K562 (cell line): ENCODE measurements around the gene FTSJ3. TPM values are rescaled to one million over a fixed set of nuclear protein-coding genes. Genes with fewer than 3 reads are reported as not detected.
A peak's percentile ranks its signal among the peaks of the same experiment; 100 is the strongest.

ENCODE experiments used
- C11orf30 ChIP-seq: fragments of 450-650 bp; IDR thresholded peaks from 2 replicates; pipeline ENCODE4 v1.6.1; 2016; ENCODE audit warnings: low read depth, mild to moderate bottlenecking
- FOXA3 ChIP-seq, 2 experiments: fragments of 450-650 bp in 1 of 2; sonication (generic) in 1 of 2; formaldehyde crosslinking; IDR thresholded peaks in 1 of 2; conservative IDR thresholded peaks in 1 of 2; 2 replicates each; pipeline versions ENCODE4 v1.4.0 to v1.8.0; 2020 to 2022; ENCODE audit warnings: mild to moderate bottlenecking in 2 of 2, missing genetic modification reagents in 1 of 2
- HNRNPK ChIP-seq: fragments of 200-400 bp; formaldehyde crosslinking; IDR thresholded peaks from one replicate; pipeline ENCODE4 v1.6.1; 2018; ENCODE audit warnings: mild to moderate bottlenecking, low read depth, low read length; ENCODE audit not compliant: poor library complexity, severe bottlenecking
- MAFG ChIP-seq: fragments of 450-650 bp; conservative IDR thresholded peaks from 2 replicates; pipeline ENCODE4 v1.6.1; 2016; ENCODE audit warnings: missing genetic modification characterization, missing compliant biosample characterization
- ZBTB7A ChIP-seq: IDR thresholded peaks from 2 replicates; pipeline ENCODE4 v1.6.1; 2011; ENCODE audit warnings: low read depth, mild to moderate bottlenecking, low read length, moderate library complexity, borderline replicate concordance; ENCODE audit not compliant: control insufficient read depth
- ZFX ChIP-seq: sonication (generic); formaldehyde crosslinking; IDR thresholded peaks from 2 replicates; pipeline ENCODE4 v1.8.0; 2022; ENCODE audit warnings: mild to moderate bottlenecking, missing genetic modification reagents, moderate library complexity
- ZNF12 ChIP-seq: sonication (generic); formaldehyde crosslinking; IDR thresholded peaks from 2 replicates; pipeline ENCODE4 v1.4.0; 2020; ENCODE audit warnings: mild to moderate bottlenecking, missing genetic modification reagents
- ZNF175 ChIP-seq: fragments of 200-800 bp; sonication (Bioruptor generic); IDR thresholded peaks from 2 replicates; pipeline ENCODE4 v1.6.1; 2016; ENCODE audit warnings: low read depth, mild to moderate bottlenecking, missing genetic modification characterization, missing compliant biosample characterization
- polyA plus RNA-seq, 8 experiments: library from polyadenylated mRNA; depleted of rRNA in 4 of 8; stranded (reverse) in 5 of 8; unstranded in 3 of 8; fragments of >200 nt; fragmentation: Nextera tagmentation in 2 of 8; fragmentation: Illumina TruSeq in 1 of 8; extraction: Ambion mirVana in 2 of 8; extraction: Trizol in 1 of 8; gene quantifications; 2 replicates each; pipeline versions ENCODE4 v1.2.1 to v1.2.3, GENCODE V29; 2011 to 2014; ENCODE audit warnings: inconsistent platforms in 1 of 8, missing spikeins in 1 of 8
- total RNA-seq, 7 experiments: library from RNA; depleted of rRNA in 6 of 7; stranded (reverse); fragments of >200 nt in 6 of 7; fragmentation: Illumina TruSeq in 2 of 7; extraction: Trizol in 2 of 7; gene quantifications; 2 replicates each; pipeline versions ENCODE4 v1.2.1 to v1.2.3, GENCODE V29; 2011 to 2021; ENCODE audit warnings: low replicate concordance in 1 of 7
- TF ChIP-seq, protein P1 (sequence below): IDR thresholded peaks from 2 replicates; pipeline ENCODE4 v1.6.1; 2011; ENCODE audit warnings: borderline replicate concordance, low read depth, mild to moderate bottlenecking, moderate library complexity, low read length; ENCODE audit not compliant: insufficient read depth, poor library complexity, severe bottlenecking
- TF ChIP-seq, protein P2 (sequence below): sonication (generic); formaldehyde crosslinking; IDR thresholded peaks from 2 replicates; pipeline ENCODE4 v1.9.0; 2022; ENCODE audit warnings: mild to moderate bottlenecking, missing genetic modification reagents
- TF ChIP-seq, protein P3 (sequence below): sonication (generic); formaldehyde crosslinking; IDR thresholded peaks from 2 replicates; pipeline ENCODE4 v1.8.0; 2022; ENCODE audit warnings: mild to moderate bottlenecking, missing genetic modification reagents, borderline replicate concordance
- TF ChIP-seq, protein P4 (sequence below): fragments of 250-450 bp; sonication (Bioruptor Pico); IDR thresholded peaks from 2 replicates; pipeline ENCODE4 v1.5.0; 2021; ENCODE audit warnings: mild to moderate bottlenecking, borderline replicate concordance
- TF ChIP-seq, protein P5 (sequence below): fragments of 150-350 bp; IDR thresholded peaks from 2 replicates; pipeline ENCODE4 v1.6.1; 2014; ENCODE audit warnings: low read depth, mild to moderate bottlenecking, low read length, borderline replicate concordance

FTSJ3 gene
- total and polyA plus RNA-seq, 9 of the 15 experiments (the other 6 are each of a cell fraction or from before 2014, with no cell fraction given) = 18.0 to 65.6 (median 52.4) TPM

DNA sequence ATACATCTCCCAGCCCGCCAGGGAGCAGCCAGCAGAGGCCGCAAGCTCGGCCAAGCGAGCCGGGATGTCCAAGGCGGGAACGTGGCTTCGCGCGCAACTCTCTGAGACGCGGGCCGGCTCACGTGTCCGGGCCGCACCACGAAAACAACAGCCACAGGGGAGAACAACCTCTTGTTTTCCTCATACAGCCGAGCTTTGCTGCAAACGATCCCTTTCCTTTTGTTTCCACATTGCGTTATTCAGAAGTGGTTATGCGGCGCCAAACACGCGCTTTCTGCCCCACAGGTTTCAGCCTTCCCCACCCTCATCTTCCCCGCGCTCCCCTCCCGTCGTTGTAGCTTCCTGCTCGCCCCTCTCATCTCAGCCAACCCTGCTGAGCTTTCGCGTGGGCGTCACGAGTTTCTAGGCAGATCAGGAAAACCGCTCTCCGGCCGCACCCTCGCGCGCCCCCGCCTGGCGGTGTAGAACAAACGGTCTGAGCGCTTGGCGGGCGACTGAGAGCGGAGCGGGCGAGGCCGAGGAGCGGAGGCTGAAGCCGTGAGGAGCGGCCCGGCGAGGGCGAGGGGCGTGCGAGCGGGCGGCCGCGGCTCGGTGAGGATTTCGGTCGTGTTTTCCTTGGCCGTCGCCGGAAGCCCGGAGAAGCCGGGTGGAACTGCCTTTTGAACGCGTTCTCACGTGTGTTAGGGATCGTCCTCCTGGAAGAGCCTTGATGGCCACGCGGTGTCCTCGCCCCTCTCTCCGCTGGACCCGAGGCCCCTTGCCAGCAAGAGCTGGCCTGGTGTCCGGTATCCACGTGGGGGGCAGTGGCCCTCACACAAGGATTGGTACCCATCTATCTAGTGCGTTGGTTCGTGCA, 21.6 kb upstream of the FTSJ3 start (continued):
- TF ChIP-seq, protein P1, sequence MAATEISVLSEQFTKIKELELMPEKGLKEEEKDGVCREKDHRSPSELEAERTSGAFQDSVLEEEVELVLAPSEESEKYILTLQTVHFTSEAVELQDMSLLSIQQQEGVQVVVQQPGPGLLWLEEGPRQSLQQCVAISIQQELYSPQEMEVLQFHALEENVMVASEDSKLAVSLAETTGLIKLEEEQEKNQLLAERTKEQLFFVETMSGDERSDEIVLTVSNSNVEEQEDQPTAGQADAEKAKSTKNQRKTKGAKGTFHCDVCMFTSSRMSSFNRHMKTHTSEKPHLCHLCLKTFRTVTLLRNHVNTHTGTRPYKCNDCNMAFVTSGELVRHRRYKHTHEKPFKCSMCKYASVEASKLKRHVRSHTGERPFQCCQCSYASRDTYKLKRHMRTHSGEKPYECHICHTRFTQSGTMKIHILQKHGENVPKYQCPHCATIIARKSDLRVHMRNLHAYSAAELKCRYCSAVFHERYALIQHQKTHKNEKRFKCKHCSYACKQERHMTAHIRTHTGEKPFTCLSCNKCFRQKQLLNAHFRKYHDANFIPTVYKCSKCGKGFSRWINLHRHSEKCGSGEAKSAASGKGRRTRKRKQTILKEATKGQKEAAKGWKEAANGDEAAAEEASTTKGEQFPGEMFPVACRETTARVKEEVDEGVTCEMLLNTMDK = peak; percentile 84
- TF ChIP-seq MAFG (tag) (no peak), ZNF12 (peak; percentile 5; the same call in 1 of the 2 replicates), ZBTB7A (no peak), HNRNPK (no peak), ZNF175 (peak; percentile 23; the same call in 1 of the 2 replicates), C11orf30 (no peak), FOXA3 (CRISPR knock-in tag; conservative IDR thresholded peaks at IDR 0.05 in 1 of 2, IDR thresholded peaks at IDR 0.05 in 1 of 2) (peak; percentile 5 to 79; a peak in 2 of 4 replicates), ZFX (peak; percentile 94)
- TF ChIP-seq, protein P2, sequence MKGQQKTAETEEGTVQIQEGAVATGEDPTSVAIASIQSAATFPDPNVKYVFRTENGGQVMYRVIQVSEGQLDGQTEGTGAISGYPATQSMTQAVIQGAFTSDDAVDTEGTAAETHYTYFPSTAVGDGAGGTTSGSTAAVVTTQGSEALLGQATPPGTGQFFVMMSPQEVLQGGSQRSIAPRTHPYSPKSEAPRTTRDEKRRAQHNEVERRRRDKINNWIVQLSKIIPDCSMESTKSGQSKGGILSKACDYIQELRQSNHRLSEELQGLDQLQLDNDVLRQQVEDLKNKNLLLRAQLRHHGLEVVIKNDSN (CRISPR knock-in tag) = peak; percentile 98
- TF ChIP-seq, protein P3, sequence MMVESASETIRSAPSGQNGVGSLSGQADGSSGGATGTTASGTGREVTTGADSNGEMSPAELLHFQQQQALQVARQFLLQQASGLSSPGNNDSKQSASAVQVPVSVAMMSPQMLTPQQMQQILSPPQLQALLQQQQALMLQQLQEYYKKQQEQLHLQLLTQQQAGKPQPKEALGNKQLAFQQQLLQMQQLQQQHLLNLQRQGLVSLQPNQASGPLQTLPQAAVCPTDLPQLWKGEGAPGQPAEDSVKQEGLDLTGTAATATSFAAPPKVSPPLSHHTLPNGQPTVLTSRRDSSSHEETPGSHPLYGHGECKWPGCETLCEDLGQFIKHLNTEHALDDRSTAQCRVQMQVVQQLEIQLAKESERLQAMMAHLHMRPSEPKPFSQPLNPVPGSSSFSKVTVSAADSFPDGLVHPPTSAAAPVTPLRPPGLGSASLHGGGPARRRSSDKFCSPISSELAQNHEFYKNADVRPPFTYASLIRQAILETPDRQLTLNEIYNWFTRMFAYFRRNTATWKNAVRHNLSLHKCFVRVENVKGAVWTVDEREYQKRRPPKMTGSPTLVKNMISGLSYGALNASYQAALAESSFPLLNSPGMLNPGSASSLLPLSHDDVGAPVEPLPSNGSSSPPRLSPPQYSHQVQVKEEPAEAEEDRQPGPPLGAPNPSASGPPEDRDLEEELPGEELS (CRISPR knock-in tag) = peak; percentile 97
- TF ChIP-seq, protein P4, sequence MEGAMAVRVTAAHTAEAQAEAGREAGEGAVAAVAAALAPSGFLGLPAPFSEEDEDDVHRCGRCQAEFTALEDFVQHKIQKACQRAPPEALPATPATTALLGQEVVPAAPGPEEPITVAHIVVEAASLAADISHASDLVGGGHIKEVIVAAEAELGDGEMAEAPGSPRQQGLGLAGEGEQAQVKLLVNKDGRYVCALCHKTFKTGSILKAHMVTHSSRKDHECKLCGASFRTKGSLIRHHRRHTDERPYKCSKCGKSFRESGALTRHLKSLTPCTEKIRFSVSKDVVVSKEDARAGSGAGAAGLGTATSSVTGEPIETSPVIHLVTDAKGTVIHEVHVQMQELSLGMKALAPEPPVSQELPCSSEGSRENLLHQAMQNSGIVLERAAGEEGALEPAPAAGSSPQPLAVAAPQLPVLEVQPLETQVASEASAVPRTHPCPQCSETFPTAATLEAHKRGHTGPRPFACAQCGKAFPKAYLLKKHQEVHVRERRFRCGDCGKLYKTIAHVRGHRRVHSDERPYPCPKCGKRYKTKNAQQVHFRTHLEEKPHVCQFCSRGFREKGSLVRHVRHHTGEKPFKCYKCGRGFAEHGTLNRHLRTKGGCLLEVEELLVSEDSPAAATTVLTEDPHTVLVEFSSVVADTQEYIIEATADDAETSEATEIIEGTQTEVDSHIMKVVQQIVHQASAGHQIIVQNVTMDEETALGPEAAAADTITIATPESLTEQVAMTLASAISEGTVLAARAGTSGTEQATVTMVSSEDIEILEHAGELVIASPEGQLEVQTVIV (CRISPR knock-in tag) = no peak
- TF ChIP-seq, protein P5, sequence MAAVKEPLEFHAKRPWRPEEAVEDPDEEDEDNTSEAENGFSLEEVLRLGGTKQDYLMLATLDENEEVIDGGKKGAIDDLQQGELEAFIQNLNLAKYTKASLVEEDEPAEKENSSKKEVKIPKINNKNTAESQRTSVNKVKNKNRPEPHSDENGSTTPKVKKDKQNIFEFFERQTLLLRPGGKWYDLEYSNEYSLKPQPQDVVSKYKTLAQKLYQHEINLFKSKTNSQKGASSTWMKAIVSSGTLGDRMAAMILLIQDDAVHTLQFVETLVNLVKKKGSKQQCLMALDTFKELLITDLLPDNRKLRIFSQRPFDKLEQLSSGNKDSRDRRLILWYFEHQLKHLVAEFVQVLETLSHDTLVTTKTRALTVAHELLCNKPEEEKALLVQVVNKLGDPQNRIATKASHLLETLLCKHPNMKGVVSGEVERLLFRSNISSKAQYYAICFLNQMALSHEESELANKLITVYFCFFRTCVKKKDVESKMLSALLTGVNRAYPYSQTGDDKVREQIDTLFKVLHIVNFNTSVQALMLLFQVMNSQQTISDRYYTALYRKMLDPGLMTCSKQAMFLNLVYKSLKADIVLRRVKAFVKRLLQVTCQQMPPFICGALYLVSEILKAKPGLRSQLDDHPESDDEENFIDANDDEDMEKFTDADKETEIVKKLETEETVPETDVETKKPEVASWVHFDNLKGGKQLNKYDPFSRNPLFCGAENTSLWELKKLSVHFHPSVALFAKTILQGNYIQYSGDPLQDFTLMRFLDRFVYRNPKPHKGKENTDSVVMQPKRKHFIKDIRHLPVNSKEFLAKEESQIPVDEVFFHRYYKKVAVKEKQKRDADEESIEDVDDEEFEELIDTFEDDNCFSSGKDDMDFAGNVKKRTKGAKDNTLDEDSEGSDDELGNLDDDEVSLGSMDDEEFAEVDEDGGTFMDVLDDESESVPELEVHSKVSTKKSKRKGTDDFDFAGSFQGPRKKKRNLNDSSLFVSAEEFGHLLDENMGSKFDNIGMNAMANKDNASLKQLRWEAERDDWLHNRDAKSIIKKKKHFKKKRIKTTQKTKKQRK = no peak
